GM20431 (cell line): ENCODE data around the gene PKDCC.

Experiments
- in situ Hi-C: fragments of 300-500 bp; cut with MseI, MboI; formaldehyde crosslinking; loops from one replicate; pipeline ENCODE4 v1.15.0; 2020; ENCODE audit warnings: low sequenced_read_pairs; ENCODE audit not compliant: unreplicated experiment

The PKDCC gene

GRCh38 chr2:42100683-42101205 is 52.9 kb downstream of the PKDCC start:
- in situ Hi-C loops: no loop called here

GRCh38 chr2:42101206-42102023 is 53.6 kb downstream of the PKDCC start:
- in situ Hi-C loops: no loop called here

DNA sequence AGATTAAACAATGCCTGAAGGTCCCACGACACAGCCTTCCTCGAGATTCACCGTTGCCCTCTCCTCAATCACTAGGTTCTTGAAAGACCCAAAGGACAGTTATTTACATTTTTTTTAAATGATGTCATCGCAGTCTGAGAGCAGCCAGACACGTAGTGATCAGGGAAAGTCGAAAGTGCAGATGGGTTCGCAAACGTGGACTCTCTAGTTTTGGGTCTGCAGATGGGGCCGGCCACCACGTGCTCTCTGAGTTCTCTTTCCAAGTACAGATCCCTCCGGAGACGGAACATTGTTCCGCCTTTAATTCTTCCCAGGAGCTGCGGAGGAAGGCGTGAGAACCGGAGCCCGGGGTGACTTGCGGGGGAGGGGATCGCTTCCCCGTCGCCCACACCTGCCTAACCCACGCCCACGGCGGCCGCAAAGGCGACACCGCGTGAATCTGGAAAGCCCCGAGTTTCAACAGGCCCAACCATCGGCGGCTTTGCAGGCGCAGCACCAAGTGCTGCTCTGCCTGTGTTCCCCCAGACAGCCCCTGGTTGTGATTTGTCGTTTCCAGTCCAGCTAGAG is 54.3 kb downstream of the PKDCC start:
- in situ Hi-C loops: no loop called here

GRCh38 chr2:42102591-42103450 is 55.0 kb downstream of the PKDCC start:
- in situ Hi-C loops: no loop called here

DNA sequence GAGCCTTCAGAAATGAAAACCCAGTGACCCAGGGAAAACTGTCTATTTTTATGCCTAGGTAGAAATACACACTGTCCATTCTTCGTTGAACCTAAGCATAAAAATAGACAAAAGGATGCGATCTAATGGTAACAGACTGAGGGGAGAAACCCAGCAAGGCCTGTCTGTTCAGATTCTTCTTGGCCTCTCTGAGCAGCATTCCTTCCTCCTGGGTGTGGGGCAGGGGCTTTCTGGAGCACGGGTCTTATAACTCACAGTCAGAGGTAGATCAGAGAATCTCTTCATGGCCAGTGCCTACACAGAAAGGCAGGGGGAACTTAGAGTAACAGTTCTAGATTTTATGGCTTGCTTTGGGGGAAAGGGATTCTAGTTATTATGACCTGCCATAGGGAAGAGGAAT is 56.0 kb downstream of the PKDCC start:
- in situ Hi-C loops: no loop called here

- in situ Hi-C loops: no loop called here
These were observed 56.8 kb downstream of the PKDCC start for GRCh38 chr2:42104621-42105020.

- in situ Hi-C loops: no loop called here
These were observed 57.8 kb downstream of the PKDCC start for GRCh38 chr2:42105330-42106256.

DNA sequence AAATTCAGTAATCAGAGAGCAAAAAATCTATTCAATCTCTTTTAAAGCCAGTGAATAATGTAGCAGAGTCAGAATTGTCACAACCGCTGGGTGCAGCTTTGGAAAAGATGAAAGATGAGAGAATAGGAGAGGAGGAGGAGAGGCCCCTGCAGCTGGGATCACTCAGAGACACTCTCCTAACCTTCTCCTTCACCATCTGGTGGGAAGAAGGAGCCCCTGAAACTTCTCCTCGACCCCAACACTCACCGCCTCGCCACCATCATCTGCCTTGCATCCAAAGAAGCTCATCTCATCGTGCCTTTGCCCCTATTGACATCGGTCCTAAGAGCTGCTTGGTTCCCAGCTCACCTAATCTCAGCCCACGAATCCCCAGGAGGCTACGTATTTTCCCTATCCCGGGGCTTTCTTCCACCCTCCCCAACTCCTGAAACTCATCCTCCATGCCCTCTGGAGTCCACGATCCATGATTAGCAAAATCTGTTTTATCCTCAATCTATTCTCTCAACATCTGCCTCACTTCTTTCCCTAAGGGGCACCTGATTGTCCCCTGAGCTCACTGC is 58.5 kb downstream of the PKDCC start:
- in situ Hi-C loops: no loop called here

DNA sequence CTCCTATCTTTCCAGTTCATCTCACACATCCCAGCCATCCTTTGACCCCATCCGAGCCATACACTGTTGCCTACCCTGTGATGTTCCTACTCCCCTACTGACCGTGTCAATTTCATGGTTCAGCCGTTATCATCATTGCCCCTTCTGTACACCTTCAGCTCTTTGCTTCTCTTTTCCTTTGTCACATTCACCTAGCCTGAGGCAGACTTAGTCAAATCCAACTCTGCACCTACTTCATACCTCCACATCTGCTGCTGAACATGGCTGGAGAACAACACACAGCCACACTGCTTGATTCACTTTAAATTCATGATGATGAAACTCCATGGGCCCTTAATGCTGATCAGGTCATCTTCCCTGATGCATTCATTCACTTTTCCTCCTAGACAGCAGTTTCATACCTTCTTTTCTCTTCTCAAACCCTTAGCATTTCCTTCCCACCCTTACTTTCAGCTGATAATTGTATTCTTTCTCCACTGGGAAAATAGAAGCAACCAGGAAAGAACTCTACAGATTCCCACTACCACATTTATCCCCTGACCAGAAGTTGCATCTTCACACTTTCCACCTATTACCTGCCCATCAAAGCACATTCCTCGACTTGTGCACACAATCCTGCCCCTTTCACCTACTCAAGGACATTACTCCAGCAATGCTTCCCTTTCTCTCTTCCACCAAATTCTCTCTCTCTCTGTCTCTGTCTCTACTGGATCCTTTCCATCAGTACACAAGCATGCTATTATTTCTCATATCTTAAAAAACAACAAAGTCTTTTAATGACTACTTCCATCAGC is 59.6 kb downstream of the PKDCC start:
- in situ Hi-C loops: no loop called here
